ENCODE results near the gene TBCB. TPM values are rescaled to one million over a fixed set of nuclear protein-coding genes. Genes with fewer than 3 reads are reported as not detected.

The TBCB gene
- total and polyA plus RNA-seq, 9 of the 15 experiments (the other 6 are each of a cell fraction or from before 2014, with no cell fraction given), result 3.5 to 115 (median 58.9) TPM

- TF ChIP-seq KLF16 (IDR thresholded peaks at IDR 0.05) (no peak), TSHZ1 (CRISPR knock-in tag; IDR thresholded peaks at IDR 0.05) (no peak), LEF1 (IDR thresholded peaks at IDR 0.05) (peak; percentile 27; the same call in 1 of the 2 replicates), TCF3 (CRISPR knock-in tag; IDR thresholded peaks at IDR 0.05) (peak; percentile 82), MECOM (CRISPR knock-in tag; IDR thresholded peaks at IDR 0.05) (no peak), ARNT (IDR thresholded peaks at IDR 0.05) (peak in 1 of 2 experiments; percentile 34; a peak in 1 of 4 replicates), L3MBTL2 (IDR thresholded peaks at IDR 0.05) (peak; percentile 77), ZNF766 (CRISPR knock-in tag; conservative IDR thresholded peaks at IDR 0.05) (peak; percentile 72), PURB (CRISPR knock-in tag; IDR thresholded peaks at IDR 0.05; ENCODE audit: low read depth) (no peak), PHTF2 (CRISPR knock-in tag; IDR thresholded peaks at IDR 0.05) (no peak), CHD1 (IDR thresholded peaks at IDR 0.05; ENCODE audit: low read length) (no peak), EP300 (IDR thresholded peaks at IDR 0.05; ENCODE audit: low read length) (no peak; the same call in 1 of the 2 replicates), POLR2AphosphoS2 (IDR thresholded peaks at IDR 0.05; ENCODE audit: low read length) (peak; percentile 44; the same call in 1 of the 2 replicates), MAFF (IDR thresholded peaks at IDR 0.05; ENCODE audit: low read length) (no peak)
- TF ChIP-seq, protein P1, sequence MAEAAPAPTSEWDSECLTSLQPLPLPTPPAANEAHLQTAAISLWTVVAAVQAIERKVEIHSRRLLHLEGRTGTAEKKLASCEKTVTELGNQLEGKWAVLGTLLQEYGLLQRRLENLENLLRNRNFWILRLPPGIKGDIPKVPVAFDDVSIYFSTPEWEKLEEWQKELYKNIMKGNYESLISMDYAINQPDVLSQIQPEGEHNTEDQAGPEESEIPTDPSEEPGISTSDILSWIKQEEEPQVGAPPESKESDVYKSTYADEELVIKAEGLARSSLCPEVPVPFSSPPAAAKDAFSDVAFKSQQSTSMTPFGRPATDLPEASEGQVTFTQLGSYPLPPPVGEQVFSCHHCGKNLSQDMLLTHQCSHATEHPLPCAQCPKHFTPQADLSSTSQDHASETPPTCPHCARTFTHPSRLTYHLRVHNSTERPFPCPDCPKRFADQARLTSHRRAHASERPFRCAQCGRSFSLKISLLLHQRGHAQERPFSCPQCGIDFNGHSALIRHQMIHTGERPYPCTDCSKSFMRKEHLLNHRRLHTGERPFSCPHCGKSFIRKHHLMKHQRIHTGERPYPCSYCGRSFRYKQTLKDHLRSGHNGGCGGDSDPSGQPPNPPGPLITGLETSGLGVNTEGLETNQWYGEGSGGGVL (CRISPR knock-in tag; IDR thresholded peaks at IDR 0.05), result no peak
- TF ChIP-seq, protein P2, sequence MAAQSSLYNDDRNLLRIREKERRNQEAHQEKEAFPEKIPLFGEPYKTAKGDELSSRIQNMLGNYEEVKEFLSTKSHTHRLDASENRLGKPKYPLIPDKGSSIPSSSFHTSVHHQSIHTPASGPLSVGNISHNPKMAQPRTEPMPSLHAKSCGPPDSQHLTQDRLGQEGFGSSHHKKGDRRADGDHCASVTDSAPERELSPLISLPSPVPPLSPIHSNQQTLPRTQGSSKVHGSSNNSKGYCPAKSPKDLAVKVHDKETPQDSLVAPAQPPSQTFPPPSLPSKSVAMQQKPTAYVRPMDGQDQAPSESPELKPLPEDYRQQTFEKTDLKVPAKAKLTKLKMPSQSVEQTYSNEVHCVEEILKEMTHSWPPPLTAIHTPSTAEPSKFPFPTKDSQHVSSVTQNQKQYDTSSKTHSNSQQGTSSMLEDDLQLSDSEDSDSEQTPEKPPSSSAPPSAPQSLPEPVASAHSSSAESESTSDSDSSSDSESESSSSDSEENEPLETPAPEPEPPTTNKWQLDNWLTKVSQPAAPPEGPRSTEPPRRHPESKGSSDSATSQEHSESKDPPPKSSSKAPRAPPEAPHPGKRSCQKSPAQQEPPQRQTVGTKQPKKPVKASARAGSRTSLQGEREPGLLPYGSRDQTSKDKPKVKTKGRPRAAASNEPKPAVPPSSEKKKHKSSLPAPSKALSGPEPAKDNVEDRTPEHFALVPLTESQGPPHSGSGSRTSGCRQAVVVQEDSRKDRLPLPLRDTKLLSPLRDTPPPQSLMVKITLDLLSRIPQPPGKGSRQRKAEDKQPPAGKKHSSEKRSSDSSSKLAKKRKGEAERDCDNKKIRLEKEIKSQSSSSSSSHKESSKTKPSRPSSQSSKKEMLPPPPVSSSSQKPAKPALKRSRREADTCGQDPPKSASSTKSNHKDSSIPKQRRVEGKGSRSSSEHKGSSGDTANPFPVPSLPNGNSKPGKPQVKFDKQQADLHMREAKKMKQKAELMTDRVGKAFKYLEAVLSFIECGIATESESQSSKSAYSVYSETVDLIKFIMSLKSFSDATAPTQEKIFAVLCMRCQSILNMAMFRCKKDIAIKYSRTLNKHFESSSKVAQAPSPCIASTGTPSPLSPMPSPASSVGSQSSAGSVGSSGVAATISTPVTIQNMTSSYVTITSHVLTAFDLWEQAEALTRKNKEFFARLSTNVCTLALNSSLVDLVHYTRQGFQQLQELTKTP (IDR thresholded peaks at IDR 0.05; ENCODE audit: low read depth in 1 of 2, partially characterized antibody in 2 of 2), result no peak
- TF ChIP-seq, protein P3, sequence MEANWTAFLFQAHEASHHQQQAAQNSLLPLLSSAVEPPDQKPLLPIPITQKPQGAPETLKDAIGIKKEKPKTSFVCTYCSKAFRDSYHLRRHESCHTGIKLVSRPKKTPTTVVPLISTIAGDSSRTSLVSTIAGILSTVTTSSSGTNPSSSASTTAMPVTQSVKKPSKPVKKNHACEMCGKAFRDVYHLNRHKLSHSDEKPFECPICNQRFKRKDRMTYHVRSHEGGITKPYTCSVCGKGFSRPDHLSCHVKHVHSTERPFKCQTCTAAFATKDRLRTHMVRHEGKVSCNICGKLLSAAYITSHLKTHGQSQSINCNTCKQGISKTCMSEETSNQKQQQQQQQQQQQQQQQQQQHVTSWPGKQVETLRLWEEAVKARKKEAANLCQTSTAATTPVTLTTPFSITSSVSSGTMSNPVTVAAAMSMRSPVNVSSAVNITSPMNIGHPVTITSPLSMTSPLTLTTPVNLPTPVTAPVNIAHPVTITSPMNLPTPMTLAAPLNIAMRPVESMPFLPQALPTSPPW (CRISPR knock-in tag; IDR thresholded peaks at IDR 0.05), result peak; percentile 77
Observed at GRCh38 chr19:36103842-36104552, 11.3 kb upstream of the TBCB start (continued).

All from K562 (cell line).